ENCODE data around the gene MRC2. TPM values are rescaled to one million over a fixed set of nuclear protein-coding genes. Genes with fewer than 3 reads are reported as not detected.
A peak's percentile ranks its signal among the peaks of the same experiment; 100 is the strongest.

The MRC2 gene, protein sequence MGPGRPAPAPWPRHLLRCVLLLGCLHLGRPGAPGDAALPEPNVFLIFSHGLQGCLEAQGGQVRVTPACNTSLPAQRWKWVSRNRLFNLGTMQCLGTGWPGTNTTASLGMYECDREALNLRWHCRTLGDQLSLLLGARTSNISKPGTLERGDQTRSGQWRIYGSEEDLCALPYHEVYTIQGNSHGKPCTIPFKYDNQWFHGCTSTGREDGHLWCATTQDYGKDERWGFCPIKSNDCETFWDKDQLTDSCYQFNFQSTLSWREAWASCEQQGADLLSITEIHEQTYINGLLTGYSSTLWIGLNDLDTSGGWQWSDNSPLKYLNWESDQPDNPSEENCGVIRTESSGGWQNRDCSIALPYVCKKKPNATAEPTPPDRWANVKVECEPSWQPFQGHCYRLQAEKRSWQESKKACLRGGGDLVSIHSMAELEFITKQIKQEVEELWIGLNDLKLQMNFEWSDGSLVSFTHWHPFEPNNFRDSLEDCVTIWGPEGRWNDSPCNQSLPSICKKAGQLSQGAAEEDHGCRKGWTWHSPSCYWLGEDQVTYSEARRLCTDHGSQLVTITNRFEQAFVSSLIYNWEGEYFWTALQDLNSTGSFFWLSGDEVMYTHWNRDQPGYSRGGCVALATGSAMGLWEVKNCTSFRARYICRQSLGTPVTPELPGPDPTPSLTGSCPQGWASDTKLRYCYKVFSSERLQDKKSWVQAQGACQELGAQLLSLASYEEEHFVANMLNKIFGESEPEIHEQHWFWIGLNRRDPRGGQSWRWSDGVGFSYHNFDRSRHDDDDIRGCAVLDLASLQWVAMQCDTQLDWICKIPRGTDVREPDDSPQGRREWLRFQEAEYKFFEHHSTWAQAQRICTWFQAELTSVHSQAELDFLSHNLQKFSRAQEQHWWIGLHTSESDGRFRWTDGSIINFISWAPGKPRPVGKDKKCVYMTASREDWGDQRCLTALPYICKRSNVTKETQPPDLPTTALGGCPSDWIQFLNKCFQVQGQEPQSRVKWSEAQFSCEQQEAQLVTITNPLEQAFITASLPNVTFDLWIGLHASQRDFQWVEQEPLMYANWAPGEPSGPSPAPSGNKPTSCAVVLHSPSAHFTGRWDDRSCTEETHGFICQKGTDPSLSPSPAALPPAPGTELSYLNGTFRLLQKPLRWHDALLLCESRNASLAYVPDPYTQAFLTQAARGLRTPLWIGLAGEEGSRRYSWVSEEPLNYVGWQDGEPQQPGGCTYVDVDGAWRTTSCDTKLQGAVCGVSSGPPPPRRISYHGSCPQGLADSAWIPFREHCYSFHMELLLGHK (N-terminal part only)
- total RNA-seq, result 127 TPM
- long read RNA-seq, full-length matches to known transcripts, result 33 of 316 reads
- long read RNA-seq, partial matches to known transcripts, result 215 of 316 reads
- long read RNA-seq, other reads (novel, unspliced or antisense), result 68 of 316 reads

GRCh38 chr17:62627219-62627903, at the start of gene MRC2:
Gene MRC2, plus strand, starts transcription at chr17:62627670. Its CDS starts 133 bp downstream, at chr17:62627803.
- peak; percentile 89 for DNase-seq
- intact Hi-C loops (cut with DNase I), result no loop called here
- Histone ChIP-seq H3K36me3 (no peaks in the 10 kb centered on the region), H3K9me3 (no peaks in the 10 kb centered on the region), H3K27me3 (no peaks in the 10 kb centered on the region), H3K4me3 (peak within 1 kb of the TSS; percentile 66), H3K4me1 (peaks cover 20% of the 10 kb centered on the region), H3K27ac (peak within 1 kb of the TSS; percentile 91)
- peak; percentile 80 for ATAC-seq
- no peak for TF ChIP-seq CTCF (IDR thresholded peaks at IDR 0.05)

DNA sequence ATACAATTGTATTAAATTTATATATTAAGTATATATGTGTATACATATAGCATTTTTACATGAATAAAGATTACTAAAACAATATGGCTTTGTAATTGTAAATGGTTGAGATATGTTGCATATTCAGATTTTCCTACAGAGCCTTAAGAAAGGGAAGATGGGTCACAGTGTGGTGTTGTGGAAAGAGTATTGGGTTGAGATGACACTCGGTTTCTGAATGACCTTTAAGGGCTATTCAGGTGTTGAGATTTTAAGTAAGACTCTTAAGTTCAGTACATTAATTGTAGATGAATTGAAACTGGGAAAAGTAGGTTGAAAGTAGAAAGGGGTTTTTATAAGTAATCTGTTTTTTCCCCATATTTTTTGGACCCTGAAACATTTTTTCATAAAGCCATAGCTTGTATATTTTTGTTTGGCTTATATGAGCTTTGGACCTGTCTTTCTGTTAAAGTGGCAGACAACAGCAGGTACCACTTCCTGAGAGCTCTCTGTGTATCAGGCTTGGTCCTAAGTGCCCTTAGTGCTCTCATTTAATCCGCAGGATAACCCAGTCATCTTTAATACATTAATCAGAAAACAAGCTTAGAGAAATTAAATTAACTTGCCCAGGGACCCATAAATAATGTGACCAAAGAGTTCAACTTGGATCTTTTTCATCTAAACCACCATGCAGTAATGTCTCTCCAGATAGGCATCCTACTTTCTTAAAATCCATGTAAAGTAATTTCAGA, 48.5 kb upstream of the MRC2 start:
- intact Hi-C loops (cut with DNase I), result no loop called here
- ATAC-seq (no peak), DNase-seq (no peak)
- H3K27me3 ChIP-seq, result no peaks in the 10 kb centered on the region
- peaks cover 76% of the 10 kb centered on the region for H3K36me3 ChIP-seq
- H3K4me3 ChIP-seq, result no peak overlapping the region
- H3K9me3 ChIP-seq, result no peaks in the 10 kb centered on the region
- peaks cover 4% of the 10 kb centered on the region for H3K4me1 ChIP-seq
- TF ChIP-seq CTCF (IDR thresholded peaks at IDR 0.05), result no peak
- no peak overlapping the region for H3K27ac ChIP-seq

GRCh38 chr17:62580947-62581346, 46.5 kb upstream of the MRC2 start:
- Histone ChIP-seq H3K9me3 (no peaks in the 10 kb centered on the region), H3K36me3 (peaks cover 69% of the 10 kb centered on the region), H3K4me3 (no peak overlapping the region), H3K27ac (no peak overlapping the region), H3K4me1 (peaks cover 4% of the 10 kb centered on the region), H3K27me3 (no peaks in the 10 kb centered on the region)
- intact Hi-C loops (cut with DNase I), result no loop called here
- no peak for DNase-seq
- TF ChIP-seq CTCF (IDR thresholded peaks at IDR 0.05), result no peak
- ATAC-seq, result no peak

- no peaks in the 10 kb centered on the region for H3K9me3 ChIP-seq
- no peak for DNase-seq
Measured at GRCh38 chr17:62581764-62582163, 45.7 kb upstream of the MRC2 start.

More at GRCh38 chr17:62581764-62582163, 45.7 kb upstream of the MRC2 start:
- Histone ChIP-seq H3K27me3 (no peaks in the 10 kb centered on the region), H3K36me3 (peaks cover 69% of the 10 kb centered on the region), H3K4me1 (peaks cover 4% of the 10 kb centered on the region), H3K4me3 (no peak overlapping the region), H3K27ac (no peak overlapping the region)
- intact Hi-C loops (cut with DNase I), result no loop called here
- no peak for ATAC-seq
- TF ChIP-seq CTCF (IDR thresholded peaks at IDR 0.05), result no peak

All from upper lobe of right lung (tissue), 1 donor.